Spleen (tissue), 7 donors: ENCODE data around the gene METTL8.

Source experiments
- POLR2A ChIP-seq, 3 donors: fragments of 450-650 bp; IDR thresholded peaks; one replicate each; pipeline ENCODE4 v1.5.1; 2017; ENCODE audit warnings: antibody characterized with exemption in 3 of 3, mild to moderate bottlenecking in 1 of 3
- POLR2AphosphoS5 ChIP-seq, 3 donors: sonication (generic); formaldehyde crosslinking; IDR thresholded peaks; one replicate each; pipeline ENCODE4 v1.5.1; 2017; ENCODE audit warnings: antibody characterized with exemption in 3 of 3
- TF ChIP-seq, protein P1 (sequence below), 11 experiments: fragments of 200-600 bp in 7 of 11; fragments of 450-650 bp in 4 of 11; sonication (generic) in 4 of 11; IDR thresholded peaks in 8 of 11; conservative IDR thresholded peaks in 3 of 11; 1 replicate in 7 of 11; 2 replicates in 4 of 11; pipeline versions ENCODE4 v1.4.0 to v1.8.0; 2016 to 2021; ENCODE audit warnings: antibody characterized with exemption in 11 of 11, inconsistent platforms in 4 of 11, mild to moderate bottlenecking in 1 of 11
- donor health status: DM: no; HTN: no; CAD: no; lungs with moderate emphysema.
- donor health status: DM: no; HTN: no; CAD: no.
- donor health status: DM: no; HTN: no; CAD: no.

GRCh38 chr2:171367692-171368091 is 66.1 kb downstream of the METTL8 start:
- TF ChIP-seq, protein P1, sequence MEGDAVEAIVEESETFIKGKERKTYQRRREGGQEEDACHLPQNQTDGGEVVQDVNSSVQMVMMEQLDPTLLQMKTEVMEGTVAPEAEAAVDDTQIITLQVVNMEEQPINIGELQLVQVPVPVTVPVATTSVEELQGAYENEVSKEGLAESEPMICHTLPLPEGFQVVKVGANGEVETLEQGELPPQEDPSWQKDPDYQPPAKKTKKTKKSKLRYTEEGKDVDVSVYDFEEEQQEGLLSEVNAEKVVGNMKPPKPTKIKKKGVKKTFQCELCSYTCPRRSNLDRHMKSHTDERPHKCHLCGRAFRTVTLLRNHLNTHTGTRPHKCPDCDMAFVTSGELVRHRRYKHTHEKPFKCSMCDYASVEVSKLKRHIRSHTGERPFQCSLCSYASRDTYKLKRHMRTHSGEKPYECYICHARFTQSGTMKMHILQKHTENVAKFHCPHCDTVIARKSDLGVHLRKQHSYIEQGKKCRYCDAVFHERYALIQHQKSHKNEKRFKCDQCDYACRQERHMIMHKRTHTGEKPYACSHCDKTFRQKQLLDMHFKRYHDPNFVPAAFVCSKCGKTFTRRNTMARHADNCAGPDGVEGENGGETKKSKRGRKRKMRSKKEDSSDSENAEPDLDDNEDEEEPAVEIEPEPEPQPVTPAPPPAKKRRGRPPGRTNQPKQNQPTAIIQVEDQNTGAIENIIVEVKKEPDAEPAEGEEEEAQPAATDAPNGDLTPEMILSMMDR (IDR thresholded peaks at IDR 0.05 in 8 of 11, conservative IDR thresholded peaks at IDR 0.05 in 3 of 11): no peak
- TF ChIP-seq POLR2A (IDR thresholded peaks at IDR 0.05): no peak
- TF ChIP-seq POLR2AphosphoS5 (IDR thresholded peaks at IDR 0.05): no peak
